NT2/D1 (cell line): Measurements from ENCODE around the gene PRKRA.

Experiments
- YY1 ChIP-seq: IDR thresholded peaks from 2 replicates; pipeline ENCODE4 v1.6.1; 2011; ENCODE audit not compliant: insufficient read length, insufficient read depth
- ZNF274 ChIP-seq: IDR thresholded peaks from 2 replicates; pipeline ENCODE4 v1.6.1; 2011; ENCODE audit warnings: mild to moderate bottlenecking, low read depth, low read length

DNA sequence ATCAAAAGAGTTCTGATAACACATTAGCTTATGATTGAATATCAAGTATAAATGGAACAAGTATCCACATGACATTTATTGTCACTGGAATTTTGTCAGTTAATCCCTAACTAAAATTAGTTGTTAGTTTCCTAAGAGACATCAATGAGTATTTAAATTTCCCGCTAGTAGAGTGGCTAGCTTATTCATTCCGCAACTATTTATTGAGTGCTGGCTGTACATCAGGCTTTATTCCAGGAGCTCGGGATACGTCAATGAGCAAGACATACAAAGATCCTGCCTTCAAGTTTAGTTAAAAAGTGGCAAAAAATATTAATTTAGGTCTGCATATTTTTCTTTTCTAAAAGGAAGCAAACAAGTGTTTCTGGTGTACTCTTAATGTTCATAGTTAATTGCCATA, 59.3 kb downstream of the PRKRA start:
- TF ChIP-seq YY1, result no peak
- no peak for TF ChIP-seq ZNF274
